Measurements from ENCODE around the gene MOAP1.
"Not testable (repeated sequence)": the region's sequence is repeated elsewhere in the genome, so short reads cannot be mapped to it uniquely, and the experiment has no call there.

- TF ChIP-seq SMC3 (IDR thresholded peaks at IDR 0.05; ENCODE audit: low read depth, low read length); FOXJ3 (CRISPR knock-in tag; IDR thresholded peaks at IDR 0.05); CTCF (IDR thresholded peaks at IDR 0.05); PBX3 (IDR thresholded peaks at IDR 0.05); FOSL2 (IDR thresholded peaks at IDR 0.05; ENCODE audit: borderline replicate concordance, low read depth); SIN3A (IDR thresholded peaks at IDR 0.05; ENCODE audit: borderline replicate concordance, low read depth, low read length); MAX (IDR thresholded peaks at IDR 0.05; ENCODE audit: low read depth); EZH2phosphoT487 (IDR thresholded peaks at IDR 0.05; ENCODE audit: borderline replicate concordance, low read depth); RAD21 (IDR thresholded peaks at IDR 0.05; ENCODE audit: low read length): not testable (repeated sequence)
These were observed 48.4 kb upstream of the MOAP1 start for GRCh38 chr14:93233078-93233477.

Measured in SK-N-SH (cell line).